Astrocyte of the cerebellum (primary cell): ENCODE measurements around the gene SOX18.

ENCODE experiments used
- DNase-seq: peaks from one replicate; pipeline ENCODE4 v3.0.0-alpha.2; 2011; ENCODE audit warnings: low read depth
- H3K4me3 ChIP-seq: 2 replicates; pipeline ENCODE4 v1.5.1; 2011; ENCODE audit warnings: mild to moderate bottlenecking, low read depth, low read length, moderate library complexity
- CTCF ChIP-seq: IDR thresholded peaks from 2 replicates; pipeline ENCODE4 v1.5.1; 2012; ENCODE audit warnings: low read length, low read depth, moderate library complexity, mild to moderate bottlenecking; ENCODE audit errors: missing control alignments
- in situ Hi-C: cut with HindIII; loops from 2 replicates; pipeline ENCODE4 v1.10.0; 2017; ENCODE audit warnings: low sequenced_read_pairs

The SOX18 gene

GRCh38 chr20:64011366-64011779, 38.1 kb downstream of the SOX18 start:
- in situ Hi-C loops = no loop called here
- DNase-seq = no peak
- no peak for TF ChIP-seq CTCF
- no peak overlapping the region for H3K4me3 ChIP-seq

DNA sequence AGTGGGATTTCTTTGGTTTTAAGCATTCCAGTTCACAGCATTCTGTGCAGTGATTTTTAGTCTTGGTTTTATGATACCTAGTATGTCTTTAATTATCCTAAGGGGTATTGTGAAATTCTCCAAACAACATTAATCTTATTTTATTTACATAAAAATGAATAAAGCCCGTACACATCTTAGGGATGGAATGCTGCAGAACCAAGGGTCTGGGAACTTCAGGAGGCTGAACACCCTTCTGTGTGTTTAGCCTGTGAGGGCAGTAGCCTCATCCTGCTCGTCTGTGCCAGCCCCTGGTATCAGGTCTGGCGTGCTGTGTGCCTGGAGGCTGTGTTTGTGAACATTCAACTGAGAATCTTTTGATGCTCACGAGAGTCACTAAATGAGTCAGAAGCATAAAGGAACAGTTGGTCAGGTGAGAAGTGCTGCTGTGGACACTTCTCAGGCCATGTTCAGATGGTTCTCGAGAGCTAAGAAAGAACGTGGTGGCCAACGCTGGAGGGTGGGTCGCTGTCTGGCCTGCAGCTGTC, 38.7 kb downstream of the SOX18 start:
- no peak overlapping the region for H3K4me3 ChIP-seq
- TF ChIP-seq CTCF = no peak
- no peak for DNase-seq
- in situ Hi-C loops = no loop called here

GRCh38 chr20:64009811-64010387, 39.5 kb downstream of the SOX18 start:
- TF ChIP-seq CTCF = no peak
- H3K4me3 ChIP-seq = no peak overlapping the region
- DNase-seq = no peak
- in situ Hi-C loops = no loop called here

GRCh38 chr20:64006902-64007301, 42.5 kb downstream of the SOX18 start:
- TF ChIP-seq CTCF = no peak

GRCh38 chr20:64006490-64006889, 42.9 kb downstream of the SOX18 start:
- DNase-seq = no peak
- no peak for TF ChIP-seq CTCF
- no peak overlapping the region for H3K4me3 ChIP-seq
- in situ Hi-C loops = no loop called here

More at GRCh38 chr20:64006902-64007301, 42.5 kb downstream of the SOX18 start:
- no peak overlapping the region for H3K4me3 ChIP-seq
- DNase-seq = no peak
- in situ Hi-C loops = no loop called here

GRCh38 chr20:64005394-64005793, 44.0 kb downstream of the SOX18 start:
- H3K4me3 ChIP-seq = no peak overlapping the region
- no peak for DNase-seq
- no peak for TF ChIP-seq CTCF
- in situ Hi-C loops = no loop called here
